Measurements from ENCODE around the gene TNFRSF19.

TNFRSF19 gene

GRCh38 chr13:23724196-23724970, 154.2 kb downstream of the TNFRSF19 start:
- H3K27me3 ChIP-seq (replicated peaks; ENCODE audit: control insufficient read depth, insufficient read depth, low read length): no peaks in the 10 kb centered on the region
- no peak overlapping the region for H3K4me3 ChIP-seq (replicated peaks; ENCODE audit: low read depth, low read length)
- no peak for DNase-seq (ENCODE audit: extremely low read depth, insufficient read length)
- no peaks in the 10 kb centered on the region for H3K36me3 ChIP-seq (ENCODE audit: control insufficient read depth, insufficient read depth, low read length)
- TF ChIP-seq CTCF (IDR thresholded peaks at IDR 0.05; ENCODE audit: insufficient read depth, low read length, poor library complexity, severe bottlenecking): no peak

All from GM06990 (cell line).